NCI-H69 (cell line): ENCODE results near the gene ARFGAP3.

Experiments
- DNase-seq: peaks from one replicate; lab custom pipeline; 2025; lab: John Stamatoyannopoulos, UW

The ARFGAP3 gene, protein sequence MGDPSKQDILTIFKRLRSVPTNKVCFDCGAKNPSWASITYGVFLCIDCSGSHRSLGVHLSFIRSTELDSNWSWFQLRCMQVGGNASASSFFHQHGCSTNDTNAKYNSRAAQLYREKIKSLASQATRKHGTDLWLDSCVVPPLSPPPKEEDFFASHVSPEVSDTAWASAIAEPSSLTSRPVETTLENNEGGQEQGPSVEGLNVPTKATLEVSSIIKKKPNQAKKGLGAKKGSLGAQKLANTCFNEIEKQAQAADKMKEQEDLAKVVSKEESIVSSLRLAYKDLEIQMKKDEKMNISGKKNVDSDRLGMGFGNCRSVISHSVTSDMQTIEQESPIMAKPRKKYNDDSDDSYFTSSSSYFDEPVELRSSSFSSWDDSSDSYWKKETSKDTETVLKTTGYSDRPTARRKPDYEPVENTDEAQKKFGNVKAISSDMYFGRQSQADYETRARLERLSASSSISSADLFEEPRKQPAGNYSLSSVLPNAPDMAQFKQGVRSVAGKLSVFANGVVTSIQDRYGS

DNA sequence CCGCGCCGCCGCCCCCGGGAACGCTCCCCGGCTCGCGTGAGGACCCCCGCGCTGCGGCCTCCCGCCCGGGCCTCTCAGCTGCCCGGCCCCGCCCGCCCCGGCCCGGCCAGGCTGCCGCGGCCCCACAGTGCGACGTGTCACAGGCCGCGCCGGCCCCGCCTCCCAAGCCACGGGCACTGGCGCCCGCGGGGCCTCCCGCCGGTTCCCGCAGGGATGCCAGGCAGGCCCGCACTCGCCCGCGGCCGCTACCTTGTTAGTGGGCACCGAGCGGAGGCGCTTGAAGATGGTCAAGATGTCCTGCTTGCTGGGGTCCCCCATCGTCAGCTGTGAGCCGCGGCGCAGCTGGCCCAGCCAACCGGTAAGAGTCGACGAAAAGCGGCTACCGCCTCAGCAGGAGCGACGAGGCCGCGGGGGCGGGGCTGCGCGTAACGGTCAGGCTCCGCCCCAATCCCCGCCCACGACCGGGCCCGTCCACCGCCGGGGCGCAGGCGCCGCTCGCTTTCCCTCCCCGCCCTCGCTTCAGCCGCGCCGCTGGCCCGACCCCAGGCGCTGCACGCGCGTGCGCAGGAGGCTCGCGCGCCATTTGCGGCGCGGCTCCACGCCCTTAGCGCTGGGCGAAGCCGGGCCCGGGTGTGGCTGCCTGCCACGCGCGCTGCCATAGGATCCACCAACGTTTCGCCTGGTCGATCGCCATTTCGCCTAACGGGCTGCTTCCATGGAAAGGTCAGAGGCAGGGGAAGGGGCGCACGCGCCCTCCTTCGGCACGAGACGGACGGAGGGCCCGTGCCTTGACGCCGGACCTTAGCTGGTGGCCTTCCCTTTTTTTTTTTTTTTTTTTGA is at the start of gene ARFGAP3:
ARFGAP3 (minus strand) TSS at position 409 of the 840 bp plus-strand sequence; CDS start at position 318, 91 bp downstream.
- peak; percentile 97 for DNase-seq

GRCh38 chr22:42905702-42906183 is 48.7 kb upstream of the ARFGAP3 start:
- peak; percentile 97 for DNase-seq

DNA sequence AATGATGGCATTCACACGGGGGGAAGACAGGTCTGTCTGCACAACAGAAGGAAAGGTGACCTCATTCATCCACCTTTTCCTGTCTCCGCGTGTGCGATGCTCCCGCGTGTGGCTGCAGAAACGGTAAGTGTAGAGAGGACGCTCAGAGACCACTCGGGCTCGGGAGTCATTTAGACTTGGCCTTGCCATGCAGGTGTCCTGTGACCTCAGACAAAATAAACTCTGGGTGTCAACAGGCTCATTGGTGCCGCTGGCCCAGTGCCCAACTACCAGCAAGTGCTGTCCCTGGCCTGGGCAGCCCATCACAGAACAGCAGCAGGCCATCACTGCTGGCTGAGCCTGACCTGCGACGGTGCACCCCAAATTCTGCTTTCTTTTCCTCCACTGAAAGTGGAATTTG is 48.1 kb upstream of the ARFGAP3 start:
- DNase-seq: peak; percentile 80

DNA sequence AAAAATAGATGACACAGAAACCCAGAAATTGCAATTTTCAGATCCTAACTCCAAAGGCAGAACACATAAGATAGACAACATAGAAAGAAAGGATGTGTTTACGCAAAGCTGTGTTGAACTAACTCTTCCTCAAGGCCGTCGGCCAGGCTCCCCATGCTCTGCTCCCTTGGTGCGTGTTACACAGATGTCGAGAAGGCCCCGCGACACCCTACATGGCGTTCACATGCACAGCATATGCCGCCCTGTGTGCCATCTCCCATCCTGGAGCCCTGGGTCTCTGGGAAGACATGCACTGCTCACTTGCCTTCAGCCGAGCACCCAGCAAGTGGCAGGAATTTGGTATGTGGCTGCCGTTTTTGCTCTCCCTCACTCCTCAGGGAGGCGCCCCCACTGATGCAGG is 47.0 kb upstream of the ARFGAP3 start:
- DNase-seq: no peak

DNA sequence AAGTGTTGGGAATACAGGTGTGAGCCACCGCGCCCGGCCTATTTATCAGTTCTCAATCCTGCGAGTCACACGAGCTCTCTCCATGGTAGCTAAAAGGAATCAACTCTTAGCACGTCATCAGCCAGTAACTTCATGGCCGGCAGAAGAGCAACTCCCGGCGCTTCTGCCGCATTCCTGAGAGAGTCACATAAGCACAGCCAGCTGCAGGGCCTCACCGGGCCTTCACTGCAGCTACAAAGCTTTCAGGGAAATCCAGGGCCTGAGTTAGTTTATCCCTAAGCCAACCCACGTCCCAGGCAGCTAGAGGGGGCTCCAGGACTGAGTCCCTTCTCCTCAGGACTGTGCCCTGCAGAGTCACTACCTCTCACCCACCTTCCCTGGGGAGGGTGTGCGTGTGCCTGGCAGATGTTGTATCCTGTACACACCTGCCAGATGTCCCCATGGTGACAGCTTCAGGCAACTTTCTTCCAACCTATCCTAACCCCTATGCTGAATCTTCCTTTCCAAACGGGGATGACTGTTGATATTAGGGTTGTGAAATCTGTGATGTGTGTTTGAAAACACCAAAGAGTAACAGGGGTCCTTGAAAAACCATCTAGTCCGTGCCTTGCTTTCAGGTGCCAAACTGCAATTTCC is 45.9 kb upstream of the ARFGAP3 start:
- peak; percentile 34 for DNase-seq

GRCh38 chr22:42901790-42902508 is 44.9 kb upstream of the ARFGAP3 start:
- peak; percentile 29 for DNase-seq

DNA sequence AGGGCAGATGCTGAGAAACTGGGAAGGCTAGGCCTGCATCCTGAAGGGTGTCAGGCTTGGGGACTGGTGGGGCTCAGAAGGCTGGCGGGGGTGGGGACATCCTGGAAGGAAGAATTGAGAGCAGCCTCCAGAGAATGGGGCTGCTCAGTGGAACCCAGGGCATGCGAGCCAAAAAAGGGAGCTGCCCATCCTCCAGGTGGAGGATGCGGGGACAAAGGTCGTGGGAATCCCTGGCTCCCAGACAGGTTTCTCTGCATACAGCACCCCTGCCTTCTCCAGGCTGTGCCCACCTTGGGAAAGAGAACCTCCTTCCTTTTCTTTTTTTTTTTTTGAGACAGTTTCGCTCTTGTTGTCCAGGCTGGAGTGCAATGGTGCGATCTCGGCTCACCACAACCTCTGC is 40.9 kb upstream of the ARFGAP3 start:
- DNase-seq: no peak

DNA sequence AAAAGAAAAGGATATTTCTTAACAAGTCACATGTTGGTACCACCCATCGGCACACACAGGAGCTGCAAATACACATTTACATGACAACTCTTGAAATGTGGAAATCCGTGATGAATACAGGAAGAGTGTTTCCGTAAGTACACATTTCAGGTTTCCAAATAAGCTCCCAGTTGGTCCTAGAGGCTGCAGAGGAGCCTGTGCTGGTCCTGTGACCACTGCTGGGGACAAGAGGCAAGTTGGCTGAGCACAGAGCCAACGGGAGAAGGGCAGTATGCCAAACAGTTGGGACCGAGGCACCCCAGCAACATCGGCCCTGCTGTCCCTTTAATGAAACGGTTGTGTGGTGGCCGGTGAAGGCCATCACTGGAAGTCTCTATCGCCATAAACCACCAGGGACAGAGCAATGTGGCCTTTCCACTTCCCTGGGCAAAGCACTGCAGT is 38.5 kb upstream of the ARFGAP3 start:
- DNase-seq: no peak

GRCh38 chr22:42895087-42895486 is 38.0 kb upstream of the ARFGAP3 start:
- no peak for DNase-seq

DNA sequence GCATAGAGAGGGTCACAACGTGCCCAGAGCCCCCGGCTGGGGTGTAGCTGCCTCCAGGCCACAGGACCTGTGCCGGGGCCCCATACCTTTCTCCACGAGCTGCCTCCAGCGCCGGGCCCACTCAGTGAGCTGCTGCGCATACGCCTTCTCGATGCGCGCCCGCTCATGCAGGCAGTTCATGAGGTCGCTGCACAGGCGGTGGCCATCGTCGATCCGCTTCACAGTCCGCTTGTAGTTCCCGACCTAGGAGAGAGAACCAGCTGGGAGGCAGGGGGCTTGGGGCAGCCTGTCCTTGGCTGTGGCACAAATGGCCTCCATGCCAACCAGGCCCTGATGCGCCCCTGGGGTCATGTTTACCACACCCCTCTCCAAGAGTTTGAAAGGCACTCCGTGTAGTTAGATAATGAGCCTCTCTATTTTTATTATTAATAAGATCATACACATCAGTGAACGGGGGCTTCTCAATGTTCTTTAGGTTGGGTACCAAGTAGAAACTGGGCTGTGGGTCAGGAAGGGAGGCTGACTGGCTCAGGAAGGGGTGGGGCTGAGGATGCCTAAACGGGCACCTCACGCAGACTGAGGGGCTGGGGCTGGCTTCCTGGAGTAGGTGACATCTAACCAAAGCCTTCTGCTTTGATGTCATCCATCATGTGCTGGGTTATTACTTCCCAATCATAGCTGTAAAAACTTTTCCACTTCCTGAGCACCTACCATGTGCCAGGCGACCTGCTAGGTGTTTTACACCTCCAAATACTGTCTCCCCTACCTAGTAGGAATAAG is 36.5 kb upstream of the ARFGAP3 start:
- no peak for DNase-seq

GRCh38 chr22:42892571-42893316 is 35.7 kb upstream of the ARFGAP3 start:
- DNase-seq: peak; percentile 91

- DNase-seq: no peak
Observed at GRCh38 chr22:42892156-42892555, 35.1 kb upstream of the ARFGAP3 start.

DNA sequence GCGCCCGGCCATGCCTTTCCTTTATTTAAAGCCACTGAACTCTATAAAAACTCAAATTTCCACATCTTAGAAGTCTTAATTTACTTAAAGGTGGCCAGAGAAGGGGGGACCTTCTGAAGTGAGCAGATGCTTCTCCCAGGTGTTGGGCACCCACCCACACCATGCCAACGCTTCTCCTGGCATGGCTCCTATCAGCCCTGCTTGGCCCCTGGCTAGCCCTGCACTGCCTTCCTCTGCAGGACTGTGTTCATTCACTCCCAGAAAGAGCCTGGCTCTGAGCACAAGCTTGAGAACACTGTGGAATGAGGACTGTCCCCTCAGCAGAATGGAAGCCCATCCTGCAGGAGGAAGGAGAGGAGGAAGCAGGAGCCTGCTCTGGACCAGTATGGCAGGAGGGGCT is 34.6 kb upstream of the ARFGAP3 start:
- DNase-seq: no peak

DNA sequence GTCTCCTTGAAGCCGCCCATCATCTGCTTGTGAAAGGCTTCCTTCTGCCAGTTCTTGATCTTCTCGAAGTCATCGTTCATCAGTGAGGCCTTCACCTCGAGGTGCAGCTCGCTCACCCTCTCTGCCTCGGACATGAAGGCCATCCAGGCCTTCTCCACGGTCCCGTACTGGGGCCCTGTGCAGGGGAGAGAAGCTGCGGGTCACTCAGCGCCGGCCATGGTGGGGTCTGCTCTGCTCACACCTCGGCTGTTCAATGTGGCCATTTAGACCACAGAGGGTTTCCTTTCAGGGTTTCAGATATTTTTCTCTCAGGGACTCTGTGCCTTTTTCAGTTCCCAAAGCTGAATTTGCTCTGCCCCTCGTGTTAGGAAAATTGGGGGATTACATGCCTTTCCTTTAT is 33.9 kb upstream of the ARFGAP3 start:
- DNase-seq: no peak

DNA sequence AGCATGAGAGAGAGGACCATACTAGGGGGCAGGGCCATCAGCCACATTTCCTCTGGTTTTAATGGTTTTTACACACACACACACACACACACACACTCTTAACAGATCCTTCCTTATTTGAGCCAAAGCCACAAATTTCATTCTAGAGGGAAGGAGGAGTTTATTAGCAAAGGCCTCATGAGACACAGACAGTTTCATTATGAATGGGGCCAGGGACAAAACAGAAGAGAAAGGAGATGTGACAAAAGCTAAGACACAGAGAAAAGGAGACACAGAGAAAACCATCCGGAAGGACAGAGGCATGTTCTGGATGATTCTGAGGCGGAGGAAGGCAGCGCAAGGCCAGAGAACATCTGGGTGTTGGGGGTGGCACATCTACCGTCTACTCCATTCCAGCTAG is 32.2 kb upstream of the ARFGAP3 start:
- DNase-seq: no peak

DNA sequence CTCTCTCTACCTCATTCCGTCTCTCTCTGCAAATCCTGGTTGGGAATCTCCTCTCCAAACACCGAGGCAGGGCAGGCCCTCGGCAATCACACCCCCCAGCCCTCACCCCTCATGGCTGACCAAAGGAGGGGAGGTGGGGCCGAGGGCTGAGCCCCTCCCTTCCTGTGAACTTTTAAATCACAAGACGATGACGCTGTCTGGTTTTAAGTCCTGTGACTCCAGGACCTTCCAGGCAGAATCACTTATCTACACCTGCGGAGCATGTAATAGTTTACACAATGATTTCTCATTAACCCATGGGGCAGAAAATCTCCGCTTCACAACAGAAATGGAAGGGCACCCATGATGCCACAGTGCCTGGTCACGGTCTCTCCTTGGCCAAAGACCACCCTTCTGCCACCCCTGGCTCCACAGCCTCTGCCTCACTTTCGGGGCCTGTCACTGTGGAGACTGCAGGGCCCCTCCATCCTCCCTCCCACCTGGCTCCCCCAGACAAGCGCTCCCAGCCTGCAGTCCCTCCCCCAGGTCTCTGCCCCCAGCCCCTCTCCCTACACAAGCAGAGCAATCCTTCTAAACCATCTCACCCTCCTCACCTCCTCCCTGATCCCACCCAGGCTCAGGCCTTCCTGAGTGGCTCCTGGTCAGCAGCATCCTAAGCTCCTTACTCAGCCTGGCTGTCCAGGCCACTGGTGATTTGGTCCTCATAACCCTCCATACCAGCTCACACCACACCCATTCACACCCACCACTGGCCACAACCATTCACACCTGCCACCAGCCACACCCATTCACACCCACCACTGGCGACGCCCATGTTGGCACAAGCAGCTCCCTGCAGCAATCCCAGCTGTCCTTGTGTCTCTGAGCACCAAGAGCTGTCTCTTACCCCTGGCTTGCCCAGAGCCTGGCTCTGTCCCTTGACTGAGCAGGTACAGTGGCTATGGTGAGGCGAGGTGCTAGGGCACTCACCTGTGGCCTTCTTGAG is 30.7 kb upstream of the ARFGAP3 start:
- peak; percentile 38 for DNase-seq

- DNase-seq: no peak
Observed at GRCh38 chr22:42887120-42887519, 30.0 kb upstream of the ARFGAP3 start.

- no peak for DNase-seq
Observed at GRCh38 chr22:42885446-42885845, 28.4 kb upstream of the ARFGAP3 start.
